H1 (cell line): ENCODE results near the gene TNXB. TPM values are rescaled to one million over a fixed set of nuclear protein-coding genes. Genes with fewer than 3 reads are reported as not detected.

Experiments used
- CTCF ChIA-PET: fragments of 300-600 bp; sonication (Branson Sonifier 250); formaldehyde crosslinking; loops from one replicate; lab custom pipeline; 2021; ENCODE audit not compliant: partially characterized antibody; lab: Charles Lee
- POLR2A ChIA-PET: fragments of 300-600 bp; sonication (Branson Sonifier 250); formaldehyde crosslinking; loops from one replicate; lab custom pipeline; 2021; ENCODE audit warnings: inconsistent platforms; ENCODE audit not compliant: partially characterized antibody; lab: Charles Lee
- DNase-seq, 2 experiments: peaks; one replicate each; pipeline versions ENCODE4 v3.0.0 to v3.0.0-alpha.2; 2010 to 2022; ENCODE audit warnings: low spot score in 2 of 2, low read depth in 1 of 2, mixed read lengths in 1 of 2
- FAIRE-seq: peaks from 2 replicates; lab custom pipeline; 2011; peaks lifted over from hg19 to GRCh38; lab: Jason Lieb, UNC
- H2AFZ ChIP-seq: 2 replicates; pipeline ENCODE4 v1.8.1; 2012; ENCODE audit warnings: low read length, inconsistent platforms
- H2AK5ac ChIP-seq: 2 replicates; pipeline ENCODE4 v1.6.1; 2013; ENCODE audit warnings: low read depth, low read length
- H2BK120ac ChIP-seq: replicated peaks from 2 replicates; pipeline ENCODE3; 2013; ENCODE audit warnings: low read depth, low read length, inconsistent platforms
- H2BK12ac ChIP-seq: 2 replicates; pipeline ENCODE4 v1.6.1; 2013; ENCODE audit warnings: low read depth, low read length
- H2BK15ac ChIP-seq: 2 replicates; pipeline ENCODE4 v1.6.1; 2013; ENCODE audit warnings: low read length
- H2BK20ac ChIP-seq: 2 replicates; pipeline ENCODE4 v1.6.1; 2013; ENCODE audit warnings: low read length
- H2BK5ac ChIP-seq: 2 replicates; pipeline ENCODE4 v1.6.1; 2013; ENCODE audit warnings: low read depth, low read length
- H3K14ac ChIP-seq: 2 replicates; pipeline ENCODE4 v1.6.1; 2013; ENCODE audit warnings: inconsistent platforms; ENCODE audit not compliant: insufficient read length
- H3K18ac ChIP-seq: 2 replicates; pipeline ENCODE4 v1.6.1; 2013; ENCODE audit warnings: low read length; ENCODE audit errors: extremely low read depth
- H3K23ac ChIP-seq: 2 replicates; pipeline ENCODE4 v1.6.1; 2013; ENCODE audit warnings: inconsistent platforms; ENCODE audit not compliant: insufficient read length
- H3K23me2 ChIP-seq: 2 replicates; pipeline ENCODE4 v1.6.1; 2013; ENCODE audit warnings: low read depth, low read length
- H3K27ac ChIP-seq: 2 replicates; pipeline ENCODE4 v1.6.1; 2011; ENCODE audit warnings: low read depth, low read length, inconsistent platforms
- H3K27me3 ChIP-seq, 4 experiments: replicated peaks in 1 of 4; 1 replicate in 1 of 4; 2 replicates in 3 of 4; pipeline versions ENCODE4 v1.6.1 to v1.8.1; 2011 to 2013; ENCODE audit warnings: low read length in 3 of 4, mild to moderate bottlenecking in 3 of 4, inconsistent platforms in 2 of 4, mixed read lengths in 2 of 4, moderate library complexity in 1 of 4; ENCODE audit not compliant: control insufficient read depth in 3 of 4, insufficient read depth in 3 of 4; ENCODE audit errors: extremely low read depth in 1 of 4
- H3K36me3 ChIP-seq, 4 experiments: 2 replicates each; pipeline versions ENCODE4 v1.6.1 to v1.8.1; 2011 to 2013; ENCODE audit warnings: mild to moderate bottlenecking in 4 of 4, low read length in 3 of 4, moderate library complexity in 2 of 4, control low read depth in 1 of 4, inconsistent platforms in 1 of 4; ENCODE audit not compliant: insufficient read depth in 4 of 4, control insufficient read depth in 2 of 4
- H3K4ac ChIP-seq: replicated peaks from 2 replicates; pipeline ENCODE3; 2013; ENCODE audit warnings: low read length, low read depth, mixed read lengths, inconsistent platforms; ENCODE audit not compliant: insufficient read length
- H3K4me1 ChIP-seq, 4 experiments: replicated peaks in 1 of 4; 1 replicate in 1 of 4; 2 replicates in 3 of 4; pipeline versions ENCODE4 v1.6.1 to v1.8.1; 2011 to 2013; ENCODE audit warnings: low read length in 3 of 4, inconsistent platforms in 2 of 4, mixed read lengths in 1 of 4; ENCODE audit not compliant: insufficient read depth in 4 of 4, control insufficient read depth in 3 of 4
- H3K4me2 ChIP-seq, 2 experiments: 2 replicates each; pipeline versions ENCODE4 v1.6.1 to v1.8.1; 2011 to 2013; ENCODE audit warnings: low read depth in 2 of 2, low read length in 2 of 2, control low read depth in 1 of 2, inconsistent platforms in 1 of 2, mild to moderate bottlenecking in 1 of 2; ENCODE audit not compliant: insufficient read depth in 1 of 2
- H3K4me3 ChIP-seq, 4 experiments: fragments of 200-600, 300-600 bp in 1 of 4; sonication (generic), shearing (Covaris generic), sonication (Bioruptor Twin) in 1 of 4; 2 replicates each; pipeline versions ENCODE4 v1.5.1 to v1.8.1; 2011 to 2016; ENCODE audit warnings: low read length in 4 of 4, low read depth in 3 of 4, control low read depth in 2 of 4, inconsistent platforms in 2 of 4, mild to moderate bottlenecking in 2 of 4, mixed read lengths in 1 of 4, moderate library complexity in 1 of 4; ENCODE audit not compliant: insufficient read depth in 2 of 4; ENCODE audit errors: extremely low read depth in 1 of 4
- H3K56ac ChIP-seq: replicated peaks from 2 replicates; pipeline ENCODE3; 2013; ENCODE audit warnings: low read depth, mild to moderate bottlenecking, mixed read lengths, low read length, inconsistent platforms; ENCODE audit not compliant: insufficient read length
- H3K79me1 ChIP-seq: 2 replicates; pipeline ENCODE4 v1.6.1; 2013; ENCODE audit warnings: low read depth, low read length, control low read depth
- H3K79me2 ChIP-seq, 2 experiments: 2 replicates each; pipeline versions ENCODE4 v1.6.1 to v1.8.1; 2012 to 2013; ENCODE audit warnings: low read length in 2 of 2, mild to moderate bottlenecking in 2 of 2, inconsistent platforms in 1 of 2; ENCODE audit not compliant: insufficient read depth in 2 of 2, control insufficient read depth in 1 of 2
- H3K9ac ChIP-seq, 4 experiments: replicated peaks in 1 of 4; 1 replicate in 1 of 4; 2 replicates in 3 of 4; pipeline versions ENCODE4 v1.6.1 to v1.8.1; 2011 to 2013; ENCODE audit warnings: low read depth in 3 of 4, low read length in 3 of 4, control low read depth in 2 of 4, mild to moderate bottlenecking in 2 of 4, moderate library complexity in 2 of 4, inconsistent platforms in 1 of 4; ENCODE audit errors: extremely low read depth in 1 of 4
- H3K9me3 ChIP-seq, 2 experiments: 2 replicates each; pipeline versions ENCODE4 v1.6.1 to v1.8.1; 2012 to 2013; ENCODE audit warnings: mild to moderate bottlenecking in 2 of 2, moderate library complexity in 2 of 2, control low read depth in 1 of 2, inconsistent platforms in 1 of 2, low read depth in 1 of 2, low read length in 1 of 2, mixed read lengths in 1 of 2; ENCODE audit not compliant: insufficient read depth in 2 of 2
- H4K20me1 ChIP-seq, 2 experiments: replicated peaks in 1 of 2; 2 replicates each; pipeline versions ENCODE3 to v1.8.1; 2011 to 2013; ENCODE audit warnings: inconsistent platforms in 2 of 2, low read length in 2 of 2, mild to moderate bottlenecking in 1 of 2; ENCODE audit not compliant: insufficient read depth in 2 of 2, control insufficient read depth in 1 of 2
- H4K5ac ChIP-seq: 2 replicates; pipeline ENCODE4 v1.6.1; 2013; ENCODE audit warnings: low read length, low read depth, mixed read lengths, inconsistent platforms; ENCODE audit not compliant: insufficient read length
- H4K8ac ChIP-seq: 2 replicates; pipeline ENCODE4 v1.8.0; 2013; ENCODE audit warnings: mild to moderate bottlenecking, moderate library complexity, low read length, inconsistent platforms; ENCODE audit not compliant: insufficient read depth; ENCODE audit errors: extremely low read depth
- H4K91ac ChIP-seq: replicated peaks from 2 replicates; pipeline ENCODE3; 2013; ENCODE audit warnings: low read length, mixed read lengths, inconsistent platforms; ENCODE audit not compliant: insufficient read length
- BACH1 ChIP-seq: IDR thresholded peaks from 2 replicates; pipeline ENCODE4 v1.6.1; 2012; ENCODE audit warnings: low read length, improper control_type of control experiment
- BCL11A ChIP-seq, 2 experiments: IDR thresholded peaks; one replicate each; pipeline ENCODE4 v1.6.1; 2011; ENCODE audit warnings: low read depth in 2 of 2, low read length in 2 of 2, mild to moderate bottlenecking in 2 of 2
- EGR1 ChIP-seq: IDR thresholded peaks from 2 replicates; pipeline ENCODE4 v1.6.1; 2011; ENCODE audit warnings: low read depth, low read length, borderline replicate concordance
- EZH2 ChIP-seq: fragments of 200-600 bp; sonication (generic); IDR thresholded peaks from 2 replicates; pipeline ENCODE4 v1.7.1; 2012; ENCODE audit warnings: low read depth, mild to moderate bottlenecking, moderate library complexity, low read length, inconsistent platforms; ENCODE audit not compliant: severe bottlenecking
- GABPA ChIP-seq: IDR thresholded peaks from 2 replicates; pipeline ENCODE4 v1.6.1; 2011; ENCODE audit warnings: mild to moderate bottlenecking, low read length, moderate library complexity, borderline replicate concordance; ENCODE audit not compliant: insufficient read depth
- MAFK ChIP-seq: IDR thresholded peaks from 2 replicates; pipeline ENCODE4 v1.6.1; 2012; ENCODE audit warnings: low read depth, mild to moderate bottlenecking, improper control_type of control experiment, low read length
- POU5F1 ChIP-seq: IDR thresholded peaks from 2 replicates; pipeline ENCODE4 v1.6.1; 2011; ENCODE audit warnings: low read depth, mild to moderate bottlenecking, low read length, moderate library complexity
- RNF2 ChIP-seq: fragments of 200-900, 300-1000 bp; sonication (generic); IDR thresholded peaks from 2 replicates; pipeline ENCODE4 v1.7.1; 2016; ENCODE audit warnings: borderline replicate concordance, low read depth, mild to moderate bottlenecking, antibody characterized with exemption, low read length; ENCODE audit not compliant: poor library complexity, severe bottlenecking; ENCODE audit errors: missing control alignments
- SP2 ChIP-seq: IDR thresholded peaks from 2 replicates; pipeline ENCODE4 v1.6.1; 2012; ENCODE audit warnings: mild to moderate bottlenecking, low read length, inconsistent platforms
- TBP ChIP-seq: IDR thresholded peaks from 2 replicates; pipeline ENCODE4 v1.6.1; 2011; ENCODE audit warnings: low read depth, low read length, improper control_type of control experiment
- WGBS, 2 experiments: shearing (Covaris generic) in 1 of 2; methylation state at CpG; one replicate each; pipeline versions ENCODE4 v1.1.6 to v1.1.7; 2013 to 2015; ENCODE audit warnings: low lambda C conversion rate in 2 of 2, mixed read lengths in 2 of 2, inconsistent platforms in 1 of 2, low coverage in 1 of 2, missing lambda C conversion rate in 1 of 2; ENCODE audit not compliant: insufficient replicate concordance in 2 of 2, insufficient coverage in 1 of 2, insufficient read length in 1 of 2; ENCODE audit errors: extremely low coverage in 1 of 2, missing lambda C conversion rate in 1 of 2; 5-methylcytosine and 5-hydroxymethylcytosine counted together
- polyA plus RNA-seq, 7 experiments: library from polyadenylated mRNA; depleted of rRNA in 3 of 7; stranded (reverse) in 5 of 7; unstranded in 2 of 7; fragments of >200 nt in 5 of 7; fragments of 200-250 nt in 2 of 7; gene quantifications; 1 replicate in 5 of 7; 2 replicates in 1 of 7; 4 replicates in 1 of 7; pipeline versions ENCODE4 v1.2.1 to v1.2.3, GENCODE V29; 2011 to 2013; ENCODE audit warnings: missing spikeins in 2 of 7, mixed read lengths in 2 of 7
- total RNA-seq: library from RNA; stranded (reverse); fragmentation: NEBNext Ultra II Directional; extraction: Animal tissue kit (Norgen Biotek cat#: 25700); gene quantifications from 2 replicates; pipeline ENCODE4 v1.2.1, GENCODE V29; 2021
- TF ChIP-seq, protein P1 (sequence below): IDR thresholded peaks from 2 replicates; pipeline ENCODE4 v1.6.1; 2012; ENCODE audit warnings: inconsistent platforms
- TF ChIP-seq, protein P2 (sequence below): IDR thresholded peaks from 2 replicates; pipeline ENCODE4 v1.6.1; 2011; ENCODE audit warnings: low read depth, mild to moderate bottlenecking, low read length; ENCODE audit not compliant: insufficient read depth

The TNXB gene
- total and polyA plus RNA-seq, 2 of the 8 experiments (the other 6 are each of a cell fraction or from before 2014, with no cell fraction given): 3.1 to 4.8 TPM

DNA sequence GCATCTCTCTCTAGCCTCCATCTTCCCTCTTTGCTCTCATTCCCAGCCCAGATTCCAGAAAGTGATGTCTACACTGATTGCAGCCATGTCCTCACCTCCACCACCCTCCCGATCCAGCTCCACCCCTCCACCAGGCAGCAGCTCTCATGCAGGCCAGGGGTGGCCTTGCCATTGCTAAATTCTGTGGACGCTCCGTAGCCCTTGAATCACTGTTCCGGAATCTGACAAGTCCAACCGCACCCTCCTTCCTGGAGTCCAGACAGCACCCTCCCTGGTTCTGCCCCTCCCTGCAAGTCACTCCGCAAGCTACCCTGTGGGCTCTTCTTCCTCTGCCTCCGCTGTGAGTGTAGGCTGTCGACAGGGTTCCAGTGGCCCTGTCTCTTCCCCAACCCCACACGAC is 26.2 kb downstream of the TNXB start:
- Histone ChIP-seq H3K4ac (no peak overlapping the region), H3K4me1 (peaks cover 0 to 10% (median 3%) of the 10 kb centered on the region in 4 experiments; a peak in 4 of 7 replicates), H3K27me3 (peaks cover 0 to 13% (median 11%) of the 10 kb centered on the region in 4 experiments; a peak in 5 of 7 replicates), H2BK20ac (no peak overlapping the region), H3K23ac (no peak overlapping the region), H3K4me3 (no peak overlapping the region), H4K8ac (no peak overlapping the region), H3K27ac (no peak overlapping the region), H2BK5ac (no peak overlapping the region; the same call in 1 of the 2 replicates), H2BK12ac (no peak overlapping the region), H2BK15ac (no peak overlapping the region), H3K4me2 (no peak overlapping the region), H3K9me3 (no peaks in the 10 kb centered on the region), H3K79me2 (no peaks in the 10 kb centered on the region), H3K23me2 (no peaks in the 10 kb centered on the region; the same call in 1 of the 2 replicates), H2BK120ac (no peak overlapping the region), H4K5ac (no peak overlapping the region), H2AFZ (no peak overlapping the region), H3K9ac (no peak overlapping the region), H3K36me3 (no peaks in the 10 kb centered on the region), H3K56ac (no peak overlapping the region), H2AK5ac (no peak overlapping the region), H3K18ac (no peak overlapping the region), H4K91ac (no peak overlapping the region), H4K20me1 (no peaks in the 10 kb centered on the region), H3K79me1 (no peaks in the 10 kb centered on the region; the same call in 1 of the 2 replicates), H3K14ac (no peak overlapping the region)
- CTCF ChIA-PET: interaction anchor here (0.8 to 4.8 kb wide), 5 partner anchors 10 to 35 kb away, joined by 3 to 30 read pairs (median 4); no protein-coding TSS in a partner anchor
- POLR2A ChIA-PET: interaction anchor here (1.0 to 1.5 kb wide), 2 partner anchors 29 to 35 kb away, joined by 3 read pairs; no protein-coding TSS in a partner anchor
- no peak for DNase-seq
- FAIRE-seq: no peak
- WGBS, 2 experiments: 88% methylated on average over 9 of the region's 9 CpGs; no CpG with 5 or more reads in 1 of the 2 experiments
- no peak for TF ChIP-seq MAFK
- no peak for TF ChIP-seq GABPA
- no peak for TF ChIP-seq BCL11A (IDR thresholded peaks at IDR 0.05; ENCODE audit: low read depth in 2 of 2, low read length in 2 of 2)
- TF ChIP-seq, protein P1, sequence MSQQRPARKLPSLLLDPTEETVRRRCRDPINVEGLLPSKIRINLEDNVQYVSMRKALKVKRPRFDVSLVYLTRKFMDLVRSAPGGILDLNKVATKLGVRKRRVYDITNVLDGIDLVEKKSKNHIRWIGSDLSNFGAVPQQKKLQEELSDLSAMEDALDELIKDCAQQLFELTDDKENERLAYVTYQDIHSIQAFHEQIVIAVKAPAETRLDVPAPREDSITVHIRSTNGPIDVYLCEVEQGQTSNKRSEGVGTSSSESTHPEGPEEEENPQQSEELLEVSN: no peak
- no peak for TF ChIP-seq RNF2
- no peak for TF ChIP-seq TBP
- TF ChIP-seq POU5F1: no peak
- TF ChIP-seq BACH1: no peak
- TF ChIP-seq EGR1: no peak
- TF ChIP-seq, protein P2, sequence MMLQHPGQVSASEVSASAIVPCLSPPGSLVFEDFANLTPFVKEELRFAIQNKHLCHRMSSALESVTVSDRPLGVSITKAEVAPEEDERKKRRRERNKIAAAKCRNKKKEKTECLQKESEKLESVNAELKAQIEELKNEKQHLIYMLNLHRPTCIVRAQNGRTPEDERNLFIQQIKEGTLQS: no peak
- no peak for TF ChIP-seq EZH2
- TF ChIP-seq SP2: no peak
